K562 (cell line): Measurements from ENCODE around the gene PHYKPL. TPM values are rescaled to one million over a fixed set of nuclear protein-coding genes. Genes with fewer than 3 reads are reported as not detected.
A peak's percentile ranks its signal among the peaks of the same experiment; 100 is the strongest.

Experiments used
- ATAC-seq: fragments of 200-7000 bp; cut with Tn5 transposase; 3 replicates; pipeline ENCODE4 v1.9.1; 2020; ENCODE audit warnings: moderate library complexity
- BruUV-seq: library from RNA; stranded (reverse); fragments of 400-500 nt; replicated peaks from 2 replicates; lab custom pipeline; 2021; lab: Mats Ljungman, UMichigan
- CTCF ChIA-PET: fragments of 300-600 bp; formaldehyde crosslinking; extraction: SDS; loops from one replicate; lab custom pipeline; 2021; ENCODE audit warnings: low intra/inter-chr PET ratio; lab: Yijun Ruan, JAX
- POLR2A ChIA-PET: fragments of 300-600, 350-650 bp; sonication (Branson Sonifier 250); formaldehyde crosslinking; extraction: SDS; loops from one replicate; lab custom pipeline; 2021; ENCODE audit warnings: antibody characterized with exemption, inconsistent platforms; lab: Yijun Ruan, JAX
- DNase-seq, 4 experiments: peaks; one replicate each; pipeline versions ENCODE4 v3.0.0 to v3.0.0-alpha.2; 2011 to 2018; ENCODE audit warnings: low spot score in 3 of 4, mixed read lengths in 3 of 4; ENCODE audit errors: extremely low read depth in 1 of 4
- FAIRE-seq: peaks from 2 replicates; lab custom pipeline; 2011; peaks lifted over from hg19 to GRCh38; lab: Jason Lieb, UNC
- H2AFZ ChIP-seq: 2 replicates; pipeline ENCODE4 v1.6.0; 2011; ENCODE audit warnings: low read depth, low read length, control low read depth, inconsistent platforms
- H3K27ac ChIP-seq: fragments of 200-600 bp; 3 replicates; pipeline ENCODE4 v1.8.0; 2011; ENCODE audit warnings: low read depth, mild to moderate bottlenecking, control low read depth, inconsistent platforms, low read length, moderate library complexity, mixed read lengths; ENCODE audit errors: extremely low read depth
- H3K27me3 ChIP-seq, 2 experiments: fragments of 300-600 bp in 1 of 2; 2 replicates in 1 of 2; 3 replicates in 1 of 2; pipeline versions ENCODE4 v1.6.0 to v1.8.0; 2011; ENCODE audit warnings: inconsistent platforms in 2 of 2, low read length in 2 of 2, mild to moderate bottlenecking in 1 of 2, mixed read lengths in 1 of 2, moderate library complexity in 1 of 2; ENCODE audit not compliant: control insufficient read depth in 2 of 2, insufficient read depth in 2 of 2
- H3K36me3 ChIP-seq: fragments of 300-600 bp; 3 replicates; pipeline ENCODE4 v1.8.0; 2011; ENCODE audit warnings: mild to moderate bottlenecking, low read length, inconsistent platforms; ENCODE audit not compliant: control insufficient read depth, insufficient read depth
- H3K4me1 ChIP-seq, 2 experiments: fragments of 200-600 bp in 1 of 2; replicated peaks in 1 of 2; 2 replicates in 1 of 2; 3 replicates in 1 of 2; pipeline versions ENCODE4 v1.5.1 to v1.8.0; 2011; ENCODE audit warnings: inconsistent platforms in 2 of 2, low read length in 2 of 2, mild to moderate bottlenecking in 1 of 2, mixed read lengths in 1 of 2, moderate library complexity in 1 of 2; ENCODE audit not compliant: control insufficient read depth in 2 of 2, insufficient read depth in 2 of 2
- H3K4me2 ChIP-seq: 2 replicates; pipeline ENCODE4 v1.6.1; 2011; ENCODE audit warnings: low read length, control low read depth, inconsistent platforms, mixed read lengths; ENCODE audit not compliant: insufficient read depth
- H3K4me3 ChIP-seq: fragments of 200-600 bp; sonication (generic), shearing (Covaris generic); 2 replicates; pipeline ENCODE4 v1.5.1; 2016; ENCODE audit warnings: control low read depth, inconsistent platforms
- H3K79me2 ChIP-seq: fragments of 200-600 bp; 3 replicates; pipeline ENCODE4 v1.8.0; 2011; ENCODE audit warnings: low read length, inconsistent platforms; ENCODE audit not compliant: control insufficient read depth, insufficient read depth
- H3K9ac ChIP-seq, 2 experiments: 2 replicates each; pipeline versions ENCODE4 v1.6.0 to v1.6.1; 2011; ENCODE audit warnings: low read depth in 2 of 2, low read length in 2 of 2, control low read depth in 1 of 2, inconsistent platforms in 1 of 2, mild to moderate bottlenecking in 1 of 2, mixed read lengths in 1 of 2; ENCODE audit not compliant: insufficient read depth in 1 of 2
- H3K9me1 ChIP-seq: one replicate; pipeline ENCODE4 v1.6.0; 2011; ENCODE audit warnings: inconsistent platforms, mild to moderate bottlenecking, low read length, moderate library complexity; ENCODE audit not compliant: control insufficient read depth, insufficient read depth
- H3K9me3 ChIP-seq: replicated peaks from 2 replicates; pipeline ENCODE4 v1.5.1; 2011; ENCODE audit warnings: low read depth, low read length, inconsistent platforms; ENCODE audit not compliant: control insufficient read depth, insufficient read depth
- H4K20me1 ChIP-seq: replicated peaks from 2 replicates; pipeline ENCODE4 v1.6.1; 2011; ENCODE audit warnings: low read length, inconsistent platforms, mixed read lengths; ENCODE audit not compliant: control insufficient read depth, insufficient read depth
- CBFA2T3 ChIP-seq: fragments of 450-650 bp; IDR thresholded peaks from 2 replicates; pipeline ENCODE4 v1.6.1; 2017
- E2F3 ChIP-seq: fragments of 250-450 bp; sonication (Bioruptor Pico); IDR thresholded peaks from 2 replicates; pipeline ENCODE4 v1.4.0; 2020; ENCODE audit warnings: mild to moderate bottlenecking
- MAFG ChIP-seq: fragments of 450-650 bp; conservative IDR thresholded peaks from 2 replicates; pipeline ENCODE4 v1.6.1; 2016; ENCODE audit warnings: missing genetic modification characterization, missing compliant biosample characterization
- PKNOX1 ChIP-seq: fragments of 450-650 bp; IDR thresholded peaks from 2 replicates; pipeline ENCODE4 v1.6.1; 2016
- ZBTB33 ChIP-seq: sonication (generic); formaldehyde crosslinking; IDR thresholded peaks from 2 replicates; pipeline ENCODE4 v1.8.1; 2023; ENCODE audit warnings: mild to moderate bottlenecking, missing genetic modification reagents
- ZNF239 ChIP-seq: fragments of 250-450 bp; sonication (Bioruptor Pico); IDR thresholded peaks from 2 replicates; pipeline ENCODE4 v1.4.0; 2020; ENCODE audit warnings: mild to moderate bottlenecking
- WGBS: fragments of 100-300 bp; shearing (Covaris generic); methylation state at CpG from one replicate; pipeline ENCODE4 v1.1.6; 2016; ENCODE audit warnings: low coverage, mixed read lengths; ENCODE audit not compliant: insufficient coverage; ENCODE audit errors: missing lambda C conversion rate; 5-methylcytosine and 5-hydroxymethylcytosine counted together
- in situ Hi-C: fragments of 300-500 bp; cut with MboI; formaldehyde crosslinking; loops from 4 replicates; pipeline ENCODE4 v1.15.0; 2018; ENCODE audit warnings: inconsistent platforms, mixed read lengths
- intact Hi-C: fragments of 100-400 bp; cut with micrococcal nuclease; formaldehyde crosslinking; loops from 2 replicates; pipeline ENCODE4 v1.14.2; 2022
- polyA plus RNA-seq, 8 experiments: library from polyadenylated mRNA; depleted of rRNA in 4 of 8; stranded (reverse) in 5 of 8; unstranded in 3 of 8; fragments of >200 nt; fragmentation: Nextera tagmentation in 2 of 8; fragmentation: Illumina TruSeq in 1 of 8; extraction: Ambion mirVana in 2 of 8; extraction: Trizol in 1 of 8; gene quantifications; 2 replicates each; pipeline versions ENCODE4 v1.2.1 to v1.2.3, GENCODE V29; 2011 to 2014; ENCODE audit warnings: inconsistent platforms in 1 of 8, missing spikeins in 1 of 8
- total RNA-seq, 7 experiments: library from RNA; depleted of rRNA in 6 of 7; stranded (reverse); fragments of >200 nt in 6 of 7; fragmentation: Illumina TruSeq in 2 of 7; extraction: Trizol in 2 of 7; gene quantifications; 2 replicates each; pipeline versions ENCODE4 v1.2.1 to v1.2.3, GENCODE V29; 2011 to 2021; ENCODE audit warnings: low replicate concordance in 1 of 7

Gene PHYKPL
- total and polyA plus RNA-seq, 9 of the 15 experiments (the other 6 are each of a cell fraction or from before 2014, with no cell fraction given): 4.7 to 34.7 (median 18.6) TPM

GRCh38 chr5:178189433-178189832 is 43.2 kb downstream of the PHYKPL start (continued):
- TF ChIP-seq PKNOX1 (no peak), ZNF239 (no peak), E2F3 (no peak), CBFA2T3 (no peak)
- TF ChIP-seq, all 486 proteins: peak for 0

- Histone ChIP-seq H4K20me1 (no peaks in the 10 kb centered on the region), H3K9me3 (no peaks in the 10 kb centered on the region), H2AFZ (peak within 1 kb of the TSS; percentile 83), H3K27ac (no peak within 1 kb of the TSS), H3K79me2 (no peaks in the 10 kb centered on the region), H3K9me1 (no peaks in the 10 kb centered on the region), H3K27me3 (no peaks in the 10 kb centered on the region), H3K9ac (no peak within 1 kb of the TSS), H3K36me3 (no peaks in the 10 kb centered on the region), H3K4me2 (no peak within 1 kb of the TSS), H3K4me3 (no peak within 1 kb of the TSS), H3K4me1 (peaks cover 9 to 13% of the 10 kb centered on the region in 2 experiments)
- CTCF ChIA-PET: no interaction called here
- TF ChIP-seq ZBTB33: peak; percentile 69; the same call in 1 of the 2 replicates
- no peak for TF ChIP-seq MAFG (tag)
- in situ Hi-C loops (no loop called here), intact Hi-C loops (no loop called here)
- no peak for ATAC-seq
- whole genome bisulfite sequencing: 85% methylated on average over 21 of the region's 27 CpGs
- BruUV-seq: no TSS peak
- no peak for FAIRE-seq
- DNase-seq: peak in 1 of 4 experiments; percentile 8
- POLR2A ChIA-PET: interaction anchor here (0.6 kb wide), 1 partner anchor 384 kb away, joined by 3 read pairs; no protein-coding TSS in a partner anchor
Measured at GRCh38 chr5:178187014-178187413, 45.6 kb downstream of the PHYKPL start, which contains the start of gene GMCL2. Gene GMCL2, minus strand, starts transcription at chr5:178187371. Its CDS starts 72 bp downstream, at chr5:178187299.
